Neuronal stem cell (in vitro differentiated cells): Measurements from ENCODE around the gene ODAD2.

ENCODE experiments used
- DNase-seq: peaks from one replicate; pipeline ENCODE4 v3.0.0-alpha.2; 2013; ENCODE audit warnings: low spot score
- H2AFZ ChIP-seq: one replicate; pipeline ENCODE4 v1.6.1; 2013; ENCODE audit warnings: mild to moderate bottlenecking, low read length, inconsistent platforms
- H2AK5ac ChIP-seq: 2 replicates; pipeline ENCODE4 v1.6.1; 2013; ENCODE audit warnings: low read depth, mild to moderate bottlenecking, inconsistent platforms, low read length, moderate library complexity, mixed read lengths
- H2BK120ac ChIP-seq: 2 replicates; pipeline ENCODE4 v1.6.1; 2013; ENCODE audit warnings: low read depth, mild to moderate bottlenecking, inconsistent platforms, low read length, moderate library complexity, mixed read lengths
- H2BK12ac ChIP-seq: one replicate; pipeline ENCODE4 v1.6.1; 2013; ENCODE audit warnings: low read length, inconsistent platforms
- H2BK15ac ChIP-seq: 2 replicates; pipeline ENCODE4 v1.6.1; 2013; ENCODE audit warnings: mild to moderate bottlenecking, low read length, inconsistent platforms, mixed read lengths
- H2BK5ac ChIP-seq: one replicate; pipeline ENCODE4 v1.6.1; 2013; ENCODE audit warnings: inconsistent platforms, mild to moderate bottlenecking, low read length, moderate library complexity
- H3K14ac ChIP-seq: one replicate; pipeline ENCODE4 v1.6.1; 2013; ENCODE audit warnings: low read length, inconsistent platforms
- H3K18ac ChIP-seq: 2 replicates; pipeline ENCODE4 v1.6.1; 2013; ENCODE audit warnings: low read length, inconsistent platforms
- H3K23ac ChIP-seq: 2 replicates; pipeline ENCODE4 v1.6.1; 2013; ENCODE audit warnings: low read depth, mild to moderate bottlenecking, mixed read lengths, low read length, inconsistent platforms; ENCODE audit not compliant: poor library complexity
- H3K27ac ChIP-seq: replicated peaks from 3 replicates; pipeline ENCODE4 v1.5.1; 2013; ENCODE audit warnings: low read length, inconsistent platforms
- H3K27me3 ChIP-seq, 3 experiments: 2 replicates each; pipeline ENCODE4 v1.6.1; 2013; ENCODE audit warnings: low read length in 3 of 3, mild to moderate bottlenecking in 2 of 3, inconsistent platforms in 1 of 3, low read depth in 1 of 3, mixed read lengths in 1 of 3, moderate library complexity in 1 of 3; ENCODE audit not compliant: control insufficient read depth in 3 of 3, insufficient read depth in 3 of 3
- H3K36me3 ChIP-seq, 2 donors: replicated peaks in 1 of 2; 2 replicates each; pipeline ENCODE4 v1.6.1; 2013; ENCODE audit warnings: low read length in 2 of 2; ENCODE audit not compliant: control insufficient read depth in 2 of 2, insufficient read depth in 2 of 2
- H3K4ac ChIP-seq: 2 replicates; pipeline ENCODE4 v1.6.1; 2013; ENCODE audit warnings: inconsistent platforms, mild to moderate bottlenecking, low read length, moderate library complexity
- H3K4me1 ChIP-seq, 2 donors: 1 replicate in 1 of 2; 2 replicates in 1 of 2; pipeline ENCODE4 v1.6.1; 2013; ENCODE audit warnings: low read length in 2 of 2, low read depth in 1 of 2; ENCODE audit not compliant: control insufficient read depth in 2 of 2, insufficient read depth in 1 of 2
- H3K4me2 ChIP-seq: one replicate; pipeline ENCODE4 v1.6.1; 2013; ENCODE audit warnings: mild to moderate bottlenecking, low read length, inconsistent platforms; ENCODE audit not compliant: insufficient read depth, poor library complexity, severe bottlenecking
- H3K4me3 ChIP-seq, 2 donors: 2 replicates each; pipeline ENCODE4 v1.5.1; 2013; ENCODE audit warnings: low read length in 2 of 2, mild to moderate bottlenecking in 2 of 2, inconsistent platforms in 1 of 2, moderate library complexity in 1 of 2
- H3K79me1 ChIP-seq: one replicate; pipeline ENCODE4 v1.6.1; 2013; ENCODE audit warnings: low read depth, mild to moderate bottlenecking, inconsistent platforms, low read length, moderate library complexity
- H3K9ac ChIP-seq: one replicate; pipeline ENCODE4 v1.6.1; 2013; ENCODE audit warnings: mild to moderate bottlenecking, low read depth, low read length, inconsistent platforms; ENCODE audit not compliant: poor library complexity
- H3K9me3 ChIP-seq, 2 donors: replicated peaks in 1 of 2; 2 replicates each; pipeline versions ENCODE3 to v1.6.1; 2013; ENCODE audit warnings: low read length in 2 of 2, mild to moderate bottlenecking in 2 of 2, inconsistent platforms in 1 of 2, low read depth in 1 of 2, mixed read lengths in 1 of 2, moderate library complexity in 1 of 2; ENCODE audit not compliant: control insufficient read depth in 2 of 2, insufficient read depth in 1 of 2
- H4K8ac ChIP-seq: one replicate; pipeline ENCODE4 v1.6.1; 2013; ENCODE audit warnings: low read depth, mild to moderate bottlenecking, inconsistent platforms, low read length, moderate library complexity
- H4K91ac ChIP-seq: one replicate; pipeline ENCODE4 v1.6.1; 2013; ENCODE audit warnings: low read length, low read depth, mild to moderate bottlenecking, inconsistent platforms; ENCODE audit not compliant: poor library complexity
- WGBS, 2 donors: extraction: QIAGEN DNeasy Blood & Tissue Kit; methylation state at CpG; one replicate each; pipeline ENCODE4 v1.1.7; 2013; ENCODE audit warnings: missing lambda C conversion rate in 2 of 2, mixed read lengths in 1 of 2; ENCODE audit not compliant: insufficient read length in 2 of 2, insufficient replicate concordance in 1 of 2; ENCODE audit errors: extremely low coverage in 2 of 2; 5-methylcytosine and 5-hydroxymethylcytosine counted together

Gene ODAD2

DNA sequence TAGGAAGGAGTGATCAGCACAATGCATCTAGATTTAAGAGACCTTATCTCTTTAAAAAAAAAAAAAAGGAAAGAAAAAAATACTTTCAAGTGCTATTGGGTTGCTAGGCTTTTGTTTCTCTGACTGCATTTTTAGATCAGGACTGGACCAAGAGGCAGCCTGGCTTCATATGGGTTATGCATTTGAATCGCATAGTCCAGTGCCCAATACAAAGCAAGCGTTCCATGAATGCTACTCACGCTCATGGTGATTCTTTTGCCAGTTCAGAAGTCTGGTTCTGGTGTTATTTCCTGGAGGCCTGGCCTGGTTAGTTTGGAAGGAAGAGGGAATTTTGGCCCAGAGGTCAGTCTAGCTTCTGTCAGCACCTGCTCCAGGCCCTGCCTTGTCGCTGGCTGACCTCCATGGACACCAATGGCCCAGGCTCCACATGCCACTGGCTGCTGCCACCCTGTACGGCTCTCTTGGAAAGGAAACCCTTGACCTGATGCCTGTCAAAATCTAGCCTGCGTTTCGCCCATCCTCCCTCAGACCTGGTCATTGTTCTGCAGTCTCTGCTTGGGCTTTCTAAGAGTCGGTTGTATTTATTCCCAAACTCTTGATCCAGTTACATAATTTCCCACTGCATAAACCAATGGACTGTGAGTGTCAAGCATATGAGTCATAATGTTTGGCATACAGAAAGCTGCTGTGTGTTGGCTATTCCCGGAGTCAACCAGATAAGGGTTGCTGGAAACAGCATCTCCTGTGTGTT is 178.9 kb downstream of the ODAD2 start:
- no peak overlapping the region for H2AK5ac ChIP-seq

DNA sequence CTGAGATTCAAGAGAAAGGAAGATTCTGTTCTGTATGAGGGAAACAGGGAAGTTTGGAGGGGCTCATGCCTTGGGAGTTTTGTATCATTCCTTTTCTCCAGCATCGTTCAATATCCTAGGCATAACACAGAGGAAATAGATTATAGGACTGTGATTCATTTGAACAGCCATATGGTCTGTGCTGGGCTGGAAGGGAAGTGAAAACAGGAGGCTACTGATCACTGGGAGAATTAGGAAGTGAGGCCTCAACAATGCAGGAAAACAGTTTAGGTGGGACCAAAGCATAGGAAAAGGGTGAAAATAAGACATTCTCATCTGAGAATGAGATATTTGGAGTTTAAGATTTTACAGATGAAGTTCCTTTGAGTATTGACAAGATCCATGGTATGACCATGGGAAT is 182.6 kb downstream of the ODAD2 start:
- Histone ChIP-seq H3K23ac (no peak overlapping the region), H3K4me1 (no peaks in the 10 kb centered on the region), H3K79me1 (no peaks in the 10 kb centered on the region), H3K4me3 (no peak overlapping the region), H3K36me3 (no peaks in the 10 kb centered on the region), H3K27ac (no peak overlapping the region), H2BK120ac (no peak overlapping the region), H2BK5ac (no peak overlapping the region), H2AK5ac (no peak overlapping the region), H4K91ac (no peak overlapping the region), H3K4ac (no peak overlapping the region), H3K14ac (no peak overlapping the region), H3K18ac (no peak overlapping the region), H3K9me3 (no peaks in the 10 kb centered on the region), H4K8ac (no peak overlapping the region), H3K9ac (no peak overlapping the region), H3K4me2 (no peak overlapping the region), H2BK15ac (no peak overlapping the region), H2BK12ac (no peak overlapping the region), H3K27me3 (no peaks in the 10 kb centered on the region), H2AFZ (no peak overlapping the region)
- no CpG with 5 or more reads among the region's 1 CpG for WGBS, 2 donors
- no peak for DNase-seq

More for the DNA sequence above, 178.9 kb downstream of the ODAD2 start:
- no peak overlapping the region for H2BK120ac ChIP-seq
- H2BK12ac ChIP-seq, result no peak overlapping the region
- no peak overlapping the region for H2AFZ ChIP-seq
- peaks cover 0 to 2% of the 10 kb centered on the region in 2 donors for H3K9me3 ChIP-seq
- no peak overlapping the region for H4K91ac ChIP-seq
- H3K27me3 ChIP-seq, result no peaks in the 10 kb centered on the region
- H2BK15ac ChIP-seq, result no peak overlapping the region
- DNase-seq, result no peak
- H3K4me3 ChIP-seq, result no peak overlapping the region
- H3K9ac ChIP-seq, result no peak overlapping the region
- H3K23ac ChIP-seq, result no peak overlapping the region
- no peak overlapping the region for H3K4ac ChIP-seq
- no peak overlapping the region for H2BK5ac ChIP-seq
- H4K8ac ChIP-seq, result no peak overlapping the region
- H3K4me2 ChIP-seq, result no peak overlapping the region
- no peak overlapping the region for H3K14ac ChIP-seq
- H3K4me1 ChIP-seq, result no peaks in the 10 kb centered on the region
- H3K36me3 ChIP-seq, result no peaks in the 10 kb centered on the region
- no peak overlapping the region for H3K18ac ChIP-seq
- no CpG with 5 or more reads among the region's 9 CpGs for WGBS, 2 donors
- H3K27ac ChIP-seq, result no peak overlapping the region
- no peaks in the 10 kb centered on the region for H3K79me1 ChIP-seq

DNA sequence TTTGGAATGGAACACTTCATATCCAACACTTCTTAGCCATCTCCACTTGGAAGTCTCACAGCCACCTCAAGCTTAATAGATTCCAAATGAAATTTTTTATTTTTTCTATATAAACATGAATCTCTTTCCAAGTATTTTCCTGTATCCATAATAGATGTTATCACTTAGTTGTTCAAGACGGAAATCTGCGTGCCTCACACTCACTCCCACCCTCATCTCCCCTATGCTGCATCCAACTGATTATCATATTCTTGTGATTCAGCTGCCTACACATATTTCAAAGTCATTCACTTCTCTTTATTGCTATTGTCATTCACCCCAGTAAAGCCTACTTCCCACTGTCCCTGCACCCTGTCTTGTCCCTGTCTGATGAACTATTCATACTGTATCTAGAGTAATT is 183.0 kb downstream of the ODAD2 start:
- Histone ChIP-seq H3K9ac (no peak overlapping the region), H4K91ac (no peak overlapping the region), H3K27ac (no peak overlapping the region), H3K79me1 (no peaks in the 10 kb centered on the region), H4K8ac (no peak overlapping the region), H3K4me2 (no peak overlapping the region), H3K14ac (no peak overlapping the region), H3K9me3 (no peaks in the 10 kb centered on the region), H3K23ac (no peak overlapping the region), H2BK15ac (no peak overlapping the region), H3K27me3 (no peaks in the 10 kb centered on the region), H2BK12ac (no peak overlapping the region), H2BK5ac (no peak overlapping the region), H3K18ac (no peak overlapping the region), H3K4me1 (no peaks in the 10 kb centered on the region), H2AK5ac (no peak overlapping the region), H3K4ac (no peak overlapping the region), H2BK120ac (no peak overlapping the region), H2AFZ (no peak overlapping the region), H3K36me3 (no peaks in the 10 kb centered on the region), H3K4me3 (no peak overlapping the region)
- DNase-seq, result no peak
- WGBS, 2 donors, result no CpG with 5 or more reads among the region's 2 CpGs

DNA sequence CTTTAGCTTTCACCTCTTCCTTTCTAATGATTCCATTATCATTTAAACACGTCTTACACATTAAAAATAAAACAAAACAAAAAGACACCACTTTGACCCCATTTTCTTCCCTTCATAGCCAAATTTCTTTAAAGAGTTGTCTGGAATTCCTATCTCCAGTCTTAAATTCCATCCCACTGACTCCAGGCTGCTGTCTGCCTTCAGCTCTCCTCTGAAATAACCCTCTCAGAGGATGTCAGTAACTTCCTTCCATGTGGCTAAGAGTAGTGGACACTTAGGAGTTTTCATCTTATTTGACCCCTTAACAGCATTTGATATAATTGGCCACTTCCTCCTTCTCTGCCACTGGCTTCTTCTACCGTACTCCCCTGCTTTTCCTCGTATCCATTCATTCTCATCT is 183.6 kb downstream of the ODAD2 start:
- no peaks in the 10 kb centered on the region for H3K27me3 ChIP-seq
- no peaks in the 10 kb centered on the region for H3K4me1 ChIP-seq
- no peak overlapping the region for H3K23ac ChIP-seq
- H3K9me3 ChIP-seq, result no peaks in the 10 kb centered on the region
- no peak overlapping the region for H3K27ac ChIP-seq
- no peak overlapping the region for H4K91ac ChIP-seq
- no peak overlapping the region for H3K9ac ChIP-seq
- no peak overlapping the region for H2AFZ ChIP-seq
- no peaks in the 10 kb centered on the region for H3K79me1 ChIP-seq
- no peak overlapping the region for H3K4ac ChIP-seq
- no peak overlapping the region for H3K4me3 ChIP-seq
- no peak overlapping the region for H3K4me2 ChIP-seq
- no peak overlapping the region for H2BK120ac ChIP-seq
- 100% methylated on average over 1 of the region's 3 CpGs for WGBS, 2 donors
- H4K8ac ChIP-seq, result no peak overlapping the region
- no peaks in the 10 kb centered on the region for H3K36me3 ChIP-seq
- H2BK15ac ChIP-seq, result no peak overlapping the region
- no peak overlapping the region for H3K14ac ChIP-seq
- no peak overlapping the region for H2AK5ac ChIP-seq
- no peak overlapping the region for H2BK5ac ChIP-seq
- no peak overlapping the region for H3K18ac ChIP-seq
- DNase-seq, result no peak
- H2BK12ac ChIP-seq, result no peak overlapping the region
